Prostate gland (tissue), 2 donors: ENCODE measurements around the gene WNT5A. TPM values are rescaled to one million over a fixed set of nuclear protein-coding genes. Genes with fewer than 3 reads are reported as not detected.

Source experiments
- DNase-seq: peaks from one replicate; pipeline ENCODE4 v3.0.0-alpha.2; 2019; ENCODE audit warnings: low spot score
- H3K27ac ChIP-seq, 2 donors: fragments of 200-600 bp; sonication (generic); 2 replicates each; pipeline ENCODE4 v1.5.1; 2017 to 2019
- H3K27me3 ChIP-seq: fragments of 200-600 bp; sonication (generic); replicated peaks from 2 replicates; pipeline ENCODE4 v1.5.1; 2019; ENCODE audit not compliant: insufficient read depth
- H3K36me3 ChIP-seq, 2 donors: fragments of 200-600 bp; sonication (generic); 1 replicate in 1 of 2; 2 replicates in 1 of 2; pipeline versions ENCODE4 v1.5.1 to v1.8.1; 2017 to 2019
- H3K4me1 ChIP-seq: fragments of 200-600 bp; sonication (generic); replicated peaks from 2 replicates; pipeline ENCODE4 v1.5.1; 2019
- H3K4me3 ChIP-seq, 2 donors: fragments of 200-600 bp; sonication (generic); 2 replicates each; pipeline ENCODE4 v1.5.1; 2017 to 2019
- H3K9me3 ChIP-seq: fragments of 200-600 bp; sonication (generic); 2 replicates; pipeline ENCODE4 v1.5.1; 2017
- POLR2A ChIP-seq: fragments of 450-650 bp; IDR thresholded peaks from one replicate; pipeline ENCODE4 v1.6.1; 2016; ENCODE audit warnings: antibody characterized with exemption, mild to moderate bottlenecking
- POLR2AphosphoS5 ChIP-seq: sonication (generic); formaldehyde crosslinking; IDR thresholded peaks from one replicate; pipeline ENCODE4 v1.6.1; 2017; ENCODE audit warnings: antibody characterized with exemption
- WGBS: methylation state at CpG from one replicate; pipeline ENCODE4 v1.1.5; 2018; 5-methylcytosine and 5-hydroxymethylcytosine counted together
- intact Hi-C: fragments of 100-400 bp; cut with DNase I; formaldehyde crosslinking; loops from one replicate; pipeline ENCODE4 v1.14.2; 2022
- total RNA-seq, 2 donors: library from RNA; depleted of rRNA; stranded (reverse); fragments of >200 nt; gene quantifications; one replicate each; pipeline ENCODE4 v1.1.0, GENCODE V29; 2016
- TF ChIP-seq, protein P1 (sequence below), 4 experiments: fragments of 200-600 bp in 2 of 4; fragments of 450-650 bp in 2 of 4; sonication (generic) in 2 of 4; IDR thresholded peaks; 1 replicate in 3 of 4; 2 replicates in 1 of 4; pipeline ENCODE4 v1.5.1; 2016 to 2019; ENCODE audit warnings: antibody characterized with exemption in 4 of 4, mild to moderate bottlenecking in 2 of 4, moderate library complexity in 2 of 4

The WNT5A gene
- total RNA-seq, 2 donors from 2014 or later, result 9.5 to 14.3 TPM

- H3K27me3 ChIP-seq, result no peaks in the 10 kb centered on the region
- H3K36me3 ChIP-seq, result no peaks in the 10 kb centered on the region
- WGBS, result 82% methylated on average over 2 of the region's 2 CpGs
- H3K27ac ChIP-seq, result no peak overlapping the region
- no peaks in the 10 kb centered on the region for H3K9me3 ChIP-seq
- no peaks in the 10 kb centered on the region for H3K4me1 ChIP-seq
- H3K4me3 ChIP-seq, result no peak overlapping the region
- intact Hi-C loops, result no loop called here
- DNase-seq, result no peak
- TF ChIP-seq, protein P1, sequence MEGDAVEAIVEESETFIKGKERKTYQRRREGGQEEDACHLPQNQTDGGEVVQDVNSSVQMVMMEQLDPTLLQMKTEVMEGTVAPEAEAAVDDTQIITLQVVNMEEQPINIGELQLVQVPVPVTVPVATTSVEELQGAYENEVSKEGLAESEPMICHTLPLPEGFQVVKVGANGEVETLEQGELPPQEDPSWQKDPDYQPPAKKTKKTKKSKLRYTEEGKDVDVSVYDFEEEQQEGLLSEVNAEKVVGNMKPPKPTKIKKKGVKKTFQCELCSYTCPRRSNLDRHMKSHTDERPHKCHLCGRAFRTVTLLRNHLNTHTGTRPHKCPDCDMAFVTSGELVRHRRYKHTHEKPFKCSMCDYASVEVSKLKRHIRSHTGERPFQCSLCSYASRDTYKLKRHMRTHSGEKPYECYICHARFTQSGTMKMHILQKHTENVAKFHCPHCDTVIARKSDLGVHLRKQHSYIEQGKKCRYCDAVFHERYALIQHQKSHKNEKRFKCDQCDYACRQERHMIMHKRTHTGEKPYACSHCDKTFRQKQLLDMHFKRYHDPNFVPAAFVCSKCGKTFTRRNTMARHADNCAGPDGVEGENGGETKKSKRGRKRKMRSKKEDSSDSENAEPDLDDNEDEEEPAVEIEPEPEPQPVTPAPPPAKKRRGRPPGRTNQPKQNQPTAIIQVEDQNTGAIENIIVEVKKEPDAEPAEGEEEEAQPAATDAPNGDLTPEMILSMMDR (IDR thresholded peaks at IDR 0.05), result no peak
- TF ChIP-seq POLR2A (no peak), POLR2AphosphoS5 (no peak)
These were observed 34.2 kb downstream of the WNT5A start for GRCh38 chr3:55452886-55453285.

GRCh38 chr3:55449527-55449926, 37.6 kb downstream of the WNT5A start:
- intact Hi-C loops, result no loop called here
- TF ChIP-seq, protein P1 (IDR thresholded peaks at IDR 0.05), result no peak
- TF ChIP-seq POLR2AphosphoS5, result peak; percentile 84

GRCh38 chr3:55446850-55447249, 40.3 kb downstream of the WNT5A start:
- WGBS, result 27% methylated on average over 7 of the region's 7 CpGs
- no peak for DNase-seq
- intact Hi-C loops, result no loop called here
- no peaks in the 10 kb centered on the region for H3K9me3 ChIP-seq
- no peak overlapping the region for H3K4me3 ChIP-seq
- no peaks in the 10 kb centered on the region for H3K4me1 ChIP-seq
- peaks cover 3% of the 10 kb centered on the region for H3K27me3 ChIP-seq
- TF ChIP-seq, protein P1 (IDR thresholded peaks at IDR 0.05), result no peak
- TF ChIP-seq POLR2AphosphoS5, result no peak
- H3K27ac ChIP-seq, result no peak overlapping the region
- no peaks in the 10 kb centered on the region for H3K36me3 ChIP-seq

More at GRCh38 chr3:55449527-55449926, 37.6 kb downstream of the WNT5A start:
- no peaks in the 10 kb centered on the region for H3K9me3 ChIP-seq
- no peak for DNase-seq
- no peak overlapping the region for H3K27ac ChIP-seq
- 31% methylated on average over 1 of the region's 1 CpG for WGBS
- no peak overlapping the region for H3K4me3 ChIP-seq
- H3K36me3 ChIP-seq, result no peaks in the 10 kb centered on the region
- H3K27me3 ChIP-seq, result peaks cover 3% of the 10 kb centered on the region
- no peaks in the 10 kb centered on the region for H3K4me1 ChIP-seq

GRCh38 chr3:55445551-55445950, 41.6 kb downstream of the WNT5A start:
- intact Hi-C loops, result no loop called here
- Histone ChIP-seq H3K27ac (no peak overlapping the region), H3K36me3 (no peaks in the 10 kb centered on the region), H3K9me3 (no peaks in the 10 kb centered on the region), H3K4me1 (no peaks in the 10 kb centered on the region), H3K4me3 (no peak overlapping the region), H3K27me3 (peaks cover 3% of the 10 kb centered on the region)
- DNase-seq, result no peak
- TF ChIP-seq POLR2A, result no peak
- TF ChIP-seq, protein P1 (IDR thresholded peaks at IDR 0.05), result no peak
- no peak for TF ChIP-seq POLR2AphosphoS5
- WGBS, result 91% methylated on average over 6 of the region's 6 CpGs

- Histone ChIP-seq H3K9me3 (no peaks in the 10 kb centered on the region), H3K4me1 (no peaks in the 10 kb centered on the region), H3K27me3 (peaks cover 3% of the 10 kb centered on the region), H3K27ac (no peak overlapping the region), H3K36me3 (no peaks in the 10 kb centered on the region), H3K4me3 (no peak overlapping the region)
- TF ChIP-seq, protein P1 (IDR thresholded peaks at IDR 0.05), result no peak
- TF ChIP-seq POLR2AphosphoS5 (no peak), POLR2A (no peak)
- intact Hi-C loops, result no loop called here
- whole genome bisulfite sequencing, result 95% methylated on average over 3 of the region's 3 CpGs
- DNase-seq, result no peak
These were observed 43.8 kb downstream of the WNT5A start for GRCh38 chr3:55443346-55443745.
